K562 (cell line): ENCODE measurements around the gene CXXC1. TPM values are rescaled to one million over a fixed set of nuclear protein-coding genes. Genes with fewer than 3 reads are reported as not detected.

Source experiments
- ATAC-seq: fragments of 200-7000 bp; cut with Tn5 transposase; 3 replicates; pipeline ENCODE4 v1.9.1; 2020; ENCODE audit warnings: moderate library complexity
- BruUV-seq: library from RNA; stranded (reverse); fragments of 400-500 nt; replicated peaks from 2 replicates; lab custom pipeline; 2021; lab: Mats Ljungman, UMichigan
- CTCF ChIA-PET: fragments of 300-600 bp; formaldehyde crosslinking; extraction: SDS; loops from one replicate; lab custom pipeline; 2021; ENCODE audit warnings: low intra/inter-chr PET ratio; lab: Yijun Ruan, JAX
- POLR2A ChIA-PET: fragments of 300-600, 350-650 bp; sonication (Branson Sonifier 250); formaldehyde crosslinking; extraction: SDS; loops from one replicate; lab custom pipeline; 2021; ENCODE audit warnings: antibody characterized with exemption, inconsistent platforms; lab: Yijun Ruan, JAX
- DNase-seq, 4 experiments: peaks; one replicate each; pipeline versions ENCODE4 v3.0.0 to v3.0.0-alpha.2; 2011 to 2018; ENCODE audit warnings: low spot score in 3 of 4, mixed read lengths in 3 of 4; ENCODE audit errors: extremely low read depth in 1 of 4
- FAIRE-seq: peaks from 2 replicates; lab custom pipeline; 2011; peaks lifted over from hg19 to GRCh38; lab: Jason Lieb, UNC
- H2AFZ ChIP-seq: 2 replicates; pipeline ENCODE4 v1.6.0; 2011; ENCODE audit warnings: low read depth, low read length, control low read depth, inconsistent platforms
- H3K27ac ChIP-seq: fragments of 200-600 bp; 3 replicates; pipeline ENCODE4 v1.8.0; 2011; ENCODE audit warnings: low read depth, mild to moderate bottlenecking, control low read depth, inconsistent platforms, low read length, moderate library complexity, mixed read lengths; ENCODE audit errors: extremely low read depth
- H3K27me3 ChIP-seq, 2 experiments: fragments of 300-600 bp in 1 of 2; 2 replicates in 1 of 2; 3 replicates in 1 of 2; pipeline versions ENCODE4 v1.6.0 to v1.8.0; 2011; ENCODE audit warnings: inconsistent platforms in 2 of 2, low read length in 2 of 2, mild to moderate bottlenecking in 1 of 2, mixed read lengths in 1 of 2, moderate library complexity in 1 of 2; ENCODE audit not compliant: control insufficient read depth in 2 of 2, insufficient read depth in 2 of 2
- H3K36me3 ChIP-seq: fragments of 300-600 bp; 3 replicates; pipeline ENCODE4 v1.8.0; 2011; ENCODE audit warnings: mild to moderate bottlenecking, low read length, inconsistent platforms; ENCODE audit not compliant: control insufficient read depth, insufficient read depth
- H3K4me1 ChIP-seq, 2 experiments: fragments of 200-600 bp in 1 of 2; replicated peaks in 1 of 2; 2 replicates in 1 of 2; 3 replicates in 1 of 2; pipeline versions ENCODE4 v1.5.1 to v1.8.0; 2011; ENCODE audit warnings: inconsistent platforms in 2 of 2, low read length in 2 of 2, mild to moderate bottlenecking in 1 of 2, mixed read lengths in 1 of 2, moderate library complexity in 1 of 2; ENCODE audit not compliant: control insufficient read depth in 2 of 2, insufficient read depth in 2 of 2
- H3K4me2 ChIP-seq: 2 replicates; pipeline ENCODE4 v1.6.1; 2011; ENCODE audit warnings: low read length, control low read depth, inconsistent platforms, mixed read lengths; ENCODE audit not compliant: insufficient read depth
- H3K4me3 ChIP-seq: fragments of 200-600 bp; sonication (generic), shearing (Covaris generic); 2 replicates; pipeline ENCODE4 v1.5.1; 2016; ENCODE audit warnings: control low read depth, inconsistent platforms
- H3K79me2 ChIP-seq: fragments of 200-600 bp; 3 replicates; pipeline ENCODE4 v1.8.0; 2011; ENCODE audit warnings: low read length, inconsistent platforms; ENCODE audit not compliant: control insufficient read depth, insufficient read depth
- H3K9ac ChIP-seq, 2 experiments: 2 replicates each; pipeline versions ENCODE4 v1.6.0 to v1.6.1; 2011; ENCODE audit warnings: low read depth in 2 of 2, low read length in 2 of 2, control low read depth in 1 of 2, inconsistent platforms in 1 of 2, mild to moderate bottlenecking in 1 of 2, mixed read lengths in 1 of 2; ENCODE audit not compliant: insufficient read depth in 1 of 2
- H3K9me1 ChIP-seq: one replicate; pipeline ENCODE4 v1.6.0; 2011; ENCODE audit warnings: inconsistent platforms, mild to moderate bottlenecking, low read length, moderate library complexity; ENCODE audit not compliant: control insufficient read depth, insufficient read depth
- H3K9me3 ChIP-seq: replicated peaks from 2 replicates; pipeline ENCODE4 v1.5.1; 2011; ENCODE audit warnings: low read depth, low read length, inconsistent platforms; ENCODE audit not compliant: control insufficient read depth, insufficient read depth
- H4K20me1 ChIP-seq: replicated peaks from 2 replicates; pipeline ENCODE4 v1.6.1; 2011; ENCODE audit warnings: low read length, inconsistent platforms, mixed read lengths; ENCODE audit not compliant: control insufficient read depth, insufficient read depth
- ARNT ChIP-seq, 2 experiments: fragments of 450-650 bp; IDR thresholded peaks; 2 replicates each; pipeline ENCODE4 v1.6.1; 2016; ENCODE audit warnings: mild to moderate bottlenecking in 1 of 2
- CBFB ChIP-seq: sonication (generic); formaldehyde crosslinking; IDR thresholded peaks from 2 replicates; pipeline ENCODE4 v1.4.0; 2020; ENCODE audit warnings: mild to moderate bottlenecking, missing genetic modification reagents
- MECOM ChIP-seq: fragments of 250-450 bp; sonication (Bioruptor Pico); IDR thresholded peaks from 2 replicates; pipeline ENCODE4 v1.8.0; 2022; ENCODE audit warnings: inconsistent platforms
- NR3C1 ChIP-seq: sonication (generic); formaldehyde crosslinking; IDR thresholded peaks from 2 replicates; pipeline ENCODE4 v1.8.1; 2022; ENCODE audit warnings: missing genetic modification reagents
- RBM39 ChIP-seq: fragments of 200-400 bp; formaldehyde crosslinking; optimal IDR thresholded peaks from 2 replicates; pipeline ENCODE3; 2018; ENCODE audit warnings: low read depth, low read length
- SIRT6 ChIP-seq: IDR thresholded peaks from one replicate; pipeline ENCODE4 v1.6.1; 2012; ENCODE audit warnings: low read depth, mild to moderate bottlenecking, control low read depth, inconsistent platforms, low read length, moderate library complexity
- TAF1 ChIP-seq: IDR thresholded peaks from 2 replicates; pipeline ENCODE4 v1.6.1; 2011; ENCODE audit warnings: mild to moderate bottlenecking, low read length, moderate library complexity; ENCODE audit not compliant: insufficient read depth, control insufficient read depth, severe bottlenecking; ENCODE audit errors: extremely low read depth
- TAL1 ChIP-seq: fragments of 450-650 bp; IDR thresholded peaks from 2 replicates; pipeline ENCODE4 v1.6.1; 2016; ENCODE audit warnings: mild to moderate bottlenecking
- TGIF2 ChIP-seq: sonication (generic); formaldehyde crosslinking; IDR thresholded peaks from 2 replicates; pipeline ENCODE4 v1.8.1; 2022; ENCODE audit warnings: mild to moderate bottlenecking, missing genetic modification reagents, moderate library complexity
- WGBS: fragments of 100-300 bp; shearing (Covaris generic); methylation state at CpG from one replicate; pipeline ENCODE4 v1.1.6; 2016; ENCODE audit warnings: low coverage, mixed read lengths; ENCODE audit not compliant: insufficient coverage; ENCODE audit errors: missing lambda C conversion rate; 5-methylcytosine and 5-hydroxymethylcytosine counted together
- in situ Hi-C: fragments of 300-500 bp; cut with MboI; formaldehyde crosslinking; loops from 4 replicates; pipeline ENCODE4 v1.15.0; 2018; ENCODE audit warnings: inconsistent platforms, mixed read lengths
- intact Hi-C: fragments of 100-400 bp; cut with micrococcal nuclease; formaldehyde crosslinking; loops from 2 replicates; pipeline ENCODE4 v1.14.2; 2022
- polyA plus RNA-seq, 8 experiments: library from polyadenylated mRNA; depleted of rRNA in 4 of 8; stranded (reverse) in 5 of 8; unstranded in 3 of 8; fragments of >200 nt; fragmentation: Nextera tagmentation in 2 of 8; fragmentation: Illumina TruSeq in 1 of 8; extraction: Ambion mirVana in 2 of 8; extraction: Trizol in 1 of 8; gene quantifications; 2 replicates each; pipeline versions ENCODE4 v1.2.1 to v1.2.3, GENCODE V29; 2011 to 2014; ENCODE audit warnings: inconsistent platforms in 1 of 8, missing spikeins in 1 of 8
- total RNA-seq, 7 experiments: library from RNA; depleted of rRNA in 6 of 7; stranded (reverse); fragments of >200 nt in 6 of 7; fragmentation: Illumina TruSeq in 2 of 7; extraction: Trizol in 2 of 7; gene quantifications; 2 replicates each; pipeline versions ENCODE4 v1.2.1 to v1.2.3, GENCODE V29; 2011 to 2021; ENCODE audit warnings: low replicate concordance in 1 of 7
- TF ChIP-seq, protein P1 (sequence below): fragments of 250-450 bp; sonication (Bioruptor Pico); IDR thresholded peaks from 2 replicates; pipeline ENCODE4 v1.4.0; 2020; ENCODE audit warnings: borderline replicate concordance
- TF ChIP-seq, protein P2 (sequence below), 2 experiments: fragments of 450-650 bp; IDR thresholded peaks; 2 replicates each; pipeline ENCODE4 v1.6.1; 2018; ENCODE audit warnings: mild to moderate bottlenecking in 2 of 2, low read depth in 1 of 2; ENCODE audit not compliant: partially characterized antibody in 2 of 2

CXXC1 gene
- total and polyA plus RNA-seq, 9 of the 15 experiments (the other 6 are each of a cell fraction or from before 2014, with no cell fraction given), result 3.4 to 81.0 (median 34.1) TPM

DNA sequence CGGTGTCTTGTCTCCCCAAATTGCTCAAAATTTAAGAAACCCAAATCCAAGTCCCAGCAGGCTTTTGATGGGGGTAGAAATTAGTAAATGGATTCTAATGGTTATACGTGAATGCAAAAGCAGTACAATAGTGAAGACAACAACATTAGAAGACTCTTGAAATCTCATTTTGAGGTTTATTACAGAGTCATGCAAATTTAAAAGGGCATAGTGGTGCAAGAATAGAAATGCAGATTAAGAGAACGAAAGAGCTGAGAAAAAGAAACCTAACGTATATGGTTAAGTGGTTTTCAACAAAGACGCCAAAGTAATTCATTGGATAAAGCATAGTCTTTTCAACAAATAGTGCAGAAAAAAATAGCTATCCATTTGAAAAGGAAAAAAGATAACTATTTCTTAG lies 33.2 kb upstream of the CXXC1 start:
- intact Hi-C loops, result no loop called here
- FAIRE-seq, result no peak
- POLR2A ChIA-PET, result no interaction called here

More for the DNA sequence above, 33.2 kb upstream of the CXXC1 start:
- Histone ChIP-seq H3K27ac (no peak overlapping the region), H3K36me3 (no peaks in the 10 kb centered on the region), H3K9me3 (no peaks in the 10 kb centered on the region), H3K9ac (no peak overlapping the region), H3K4me2 (no peak overlapping the region), H3K9me1 (no peaks in the 10 kb centered on the region), H2AFZ (no peak overlapping the region), H4K20me1 (no peaks in the 10 kb centered on the region), H3K27me3 (no peaks in the 10 kb centered on the region), H3K4me1 (no peaks in the 10 kb centered on the region), H3K79me2 (no peaks in the 10 kb centered on the region), H3K4me3 (no peak overlapping the region)
- CTCF ChIA-PET, result no interaction called here
- in situ Hi-C loops, result no loop called here
- no peak for TF ChIP-seq RBM39
- TF ChIP-seq CBFB (CRISPR knock-in tag), result no peak
- TF ChIP-seq NR3C1 (CRISPR knock-in tag), result no peak
- no peak for TF ChIP-seq TAL1
- no peak for TF ChIP-seq ARNT (IDR thresholded peaks at IDR 0.05)
- no peak for TF ChIP-seq TGIF2 (CRISPR knock-in tag)
- TF ChIP-seq SIRT6, result no peak
- TF ChIP-seq, protein P1, sequence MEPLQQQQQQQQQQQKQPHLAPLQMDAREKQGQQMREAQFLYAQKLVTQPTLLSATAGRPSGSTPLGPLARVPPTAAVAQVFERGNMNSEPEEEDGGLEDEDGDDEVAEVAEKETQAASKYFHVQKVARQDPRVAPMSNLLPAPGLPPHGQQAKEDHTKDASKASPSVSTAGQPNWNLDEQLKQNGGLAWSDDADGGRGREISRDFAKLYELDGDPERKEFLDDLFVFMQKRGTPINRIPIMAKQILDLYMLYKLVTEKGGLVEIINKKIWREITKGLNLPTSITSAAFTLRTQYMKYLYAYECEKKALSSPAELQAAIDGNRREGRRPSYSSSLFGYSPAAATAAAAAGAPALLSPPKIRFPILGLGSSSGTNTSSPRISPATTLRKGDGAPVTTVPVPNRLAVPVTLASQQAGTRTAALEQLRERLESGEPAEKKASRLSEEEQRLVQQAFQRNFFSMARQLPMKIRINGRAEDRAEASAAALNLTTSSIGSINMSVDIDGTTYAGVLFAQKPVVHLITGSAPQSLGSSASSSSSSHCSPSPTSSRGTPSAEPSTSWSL (CRISPR knock-in tag), result no peak
- no peak for TF ChIP-seq MECOM
- TF ChIP-seq TAF1, result no peak
- TF ChIP-seq, protein P2, sequence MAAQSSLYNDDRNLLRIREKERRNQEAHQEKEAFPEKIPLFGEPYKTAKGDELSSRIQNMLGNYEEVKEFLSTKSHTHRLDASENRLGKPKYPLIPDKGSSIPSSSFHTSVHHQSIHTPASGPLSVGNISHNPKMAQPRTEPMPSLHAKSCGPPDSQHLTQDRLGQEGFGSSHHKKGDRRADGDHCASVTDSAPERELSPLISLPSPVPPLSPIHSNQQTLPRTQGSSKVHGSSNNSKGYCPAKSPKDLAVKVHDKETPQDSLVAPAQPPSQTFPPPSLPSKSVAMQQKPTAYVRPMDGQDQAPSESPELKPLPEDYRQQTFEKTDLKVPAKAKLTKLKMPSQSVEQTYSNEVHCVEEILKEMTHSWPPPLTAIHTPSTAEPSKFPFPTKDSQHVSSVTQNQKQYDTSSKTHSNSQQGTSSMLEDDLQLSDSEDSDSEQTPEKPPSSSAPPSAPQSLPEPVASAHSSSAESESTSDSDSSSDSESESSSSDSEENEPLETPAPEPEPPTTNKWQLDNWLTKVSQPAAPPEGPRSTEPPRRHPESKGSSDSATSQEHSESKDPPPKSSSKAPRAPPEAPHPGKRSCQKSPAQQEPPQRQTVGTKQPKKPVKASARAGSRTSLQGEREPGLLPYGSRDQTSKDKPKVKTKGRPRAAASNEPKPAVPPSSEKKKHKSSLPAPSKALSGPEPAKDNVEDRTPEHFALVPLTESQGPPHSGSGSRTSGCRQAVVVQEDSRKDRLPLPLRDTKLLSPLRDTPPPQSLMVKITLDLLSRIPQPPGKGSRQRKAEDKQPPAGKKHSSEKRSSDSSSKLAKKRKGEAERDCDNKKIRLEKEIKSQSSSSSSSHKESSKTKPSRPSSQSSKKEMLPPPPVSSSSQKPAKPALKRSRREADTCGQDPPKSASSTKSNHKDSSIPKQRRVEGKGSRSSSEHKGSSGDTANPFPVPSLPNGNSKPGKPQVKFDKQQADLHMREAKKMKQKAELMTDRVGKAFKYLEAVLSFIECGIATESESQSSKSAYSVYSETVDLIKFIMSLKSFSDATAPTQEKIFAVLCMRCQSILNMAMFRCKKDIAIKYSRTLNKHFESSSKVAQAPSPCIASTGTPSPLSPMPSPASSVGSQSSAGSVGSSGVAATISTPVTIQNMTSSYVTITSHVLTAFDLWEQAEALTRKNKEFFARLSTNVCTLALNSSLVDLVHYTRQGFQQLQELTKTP (IDR thresholded peaks at IDR 0.05; ENCODE audit: low read depth in 1 of 2, partially characterized antibody in 2 of 2), result no peak
- DNase-seq, result no peak
- BruUV-seq, result no TSS peak
- 15% methylated on average over 5 of the region's 5 CpGs for WGBS
- ATAC-seq, result no peak
